ENCODE measurements around the gene IDI2. TPM values are rescaled to one million over a fixed set of nuclear protein-coding genes. Genes with fewer than 3 reads are reported as not detected.

Gene IDI2
- total and polyA plus RNA-seq, 2 of the 13 experiments (the other 11 are each of a cell fraction or from before 2014, with no cell fraction given) = not detected

- TF ChIP-seq, protein P1, sequence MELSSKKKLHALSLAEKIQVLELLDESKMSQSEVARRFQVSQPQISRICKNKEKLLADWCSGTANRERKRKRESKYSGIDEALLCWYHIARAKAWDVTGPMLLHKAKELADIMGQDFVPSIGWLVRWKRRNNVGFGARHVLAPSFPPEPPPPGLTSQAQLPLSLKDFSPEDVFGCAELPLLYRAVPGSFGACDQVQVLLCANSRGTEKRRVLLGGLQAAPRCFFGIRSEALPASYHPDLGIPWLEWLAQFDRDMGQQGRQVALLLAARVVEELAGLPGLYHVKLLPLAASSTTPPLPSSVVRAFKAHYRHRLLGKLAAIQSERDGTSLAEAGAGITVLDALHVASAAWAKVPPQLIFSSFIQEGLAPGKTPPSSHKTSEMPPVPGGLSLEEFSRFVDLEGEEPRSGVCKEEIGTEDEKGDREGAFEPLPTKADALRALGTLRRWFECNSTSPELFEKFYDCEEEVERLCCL (CRISPR knock-in tag; IDR thresholded peaks at IDR 0.05; ENCODE audit: borderline replicate concordance) = no peak
- TF ChIP-seq KAT7 (CRISPR knock-in tag; IDR thresholded peaks at IDR 0.05; ENCODE audit: borderline replicate concordance) (peak; percentile 73; the same call in 1 of the 2 replicates), KDM2A (CRISPR knock-in tag; IDR thresholded peaks at IDR 0.05; ENCODE audit: borderline replicate concordance, low read depth) (peak; percentile 86), ZXDC (CRISPR knock-in tag; IDR thresholded peaks at IDR 0.05) (peak; percentile 50; the same call in 1 of the 2 replicates), FOSL2 (CRISPR knock-in tag; IDR thresholded peaks at IDR 0.05) (peak; percentile 33; the same call in 1 of the 2 replicates), ZBTB34 (CRISPR knock-in tag; IDR thresholded peaks at IDR 0.05) (no peak), ZNF205 (CRISPR knock-in tag; IDR thresholded peaks at IDR 0.05) (no peak), SAFB2 (CRISPR knock-in tag; IDR thresholded peaks at IDR 0.05; ENCODE audit: borderline replicate concordance, low read depth) (peak; percentile 48; the same call in 1 of the 2 replicates)
- TF ChIP-seq, protein P2, sequence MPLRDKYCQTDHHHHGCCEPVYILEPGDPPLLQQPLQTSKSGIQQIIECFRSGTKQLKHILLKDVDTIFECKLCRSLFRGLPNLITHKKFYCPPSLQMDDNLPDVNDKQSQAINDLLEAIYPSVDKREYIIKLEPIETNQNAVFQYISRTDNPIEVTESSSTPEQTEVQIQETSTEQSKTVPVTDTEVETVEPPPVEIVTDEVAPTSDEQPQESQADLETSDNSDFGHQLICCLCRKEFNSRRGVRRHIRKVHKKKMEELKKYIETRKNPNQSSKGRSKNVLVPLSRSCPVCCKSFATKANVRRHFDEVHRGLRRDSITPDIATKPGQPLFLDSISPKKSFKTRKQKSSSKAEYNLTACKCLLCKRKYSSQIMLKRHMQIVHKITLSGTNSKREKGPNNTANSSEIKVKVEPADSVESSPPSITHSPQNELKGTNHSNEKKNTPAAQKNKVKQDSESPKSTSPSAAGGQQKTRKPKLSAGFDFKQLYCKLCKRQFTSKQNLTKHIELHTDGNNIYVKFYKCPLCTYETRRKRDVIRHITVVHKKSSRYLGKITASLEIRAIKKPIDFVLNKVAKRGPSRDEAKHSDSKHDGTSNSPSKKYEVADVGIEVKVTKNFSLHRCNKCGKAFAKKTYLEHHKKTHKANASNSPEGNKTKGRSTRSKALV (CRISPR knock-in tag; IDR thresholded peaks at IDR 0.05) = no peak
- TF ChIP-seq, protein P3, sequence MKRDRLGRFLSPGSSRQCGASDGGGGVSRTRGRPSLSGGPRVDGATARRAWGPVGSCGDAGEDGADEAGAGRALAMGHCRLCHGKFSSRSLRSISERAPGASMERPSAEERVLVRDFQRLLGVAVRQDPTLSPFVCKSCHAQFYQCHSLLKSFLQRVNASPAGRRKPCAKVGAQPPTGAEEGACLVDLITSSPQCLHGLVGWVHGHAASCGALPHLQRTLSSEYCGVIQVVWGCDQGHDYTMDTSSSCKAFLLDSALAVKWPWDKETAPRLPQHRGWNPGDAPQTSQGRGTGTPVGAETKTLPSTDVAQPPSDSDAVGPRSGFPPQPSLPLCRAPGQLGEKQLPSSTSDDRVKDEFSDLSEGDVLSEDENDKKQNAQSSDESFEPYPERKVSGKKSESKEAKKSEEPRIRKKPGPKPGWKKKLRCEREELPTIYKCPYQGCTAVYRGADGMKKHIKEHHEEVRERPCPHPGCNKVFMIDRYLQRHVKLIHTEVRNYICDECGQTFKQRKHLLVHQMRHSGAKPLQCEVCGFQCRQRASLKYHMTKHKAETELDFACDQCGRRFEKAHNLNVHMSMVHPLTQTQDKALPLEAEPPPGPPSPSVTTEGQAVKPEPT (CRISPR knock-in tag; IDR thresholded peaks at IDR 0.05; ENCODE audit: low read depth) = 0 out of 2 replicates have a peak, but pooled peaks have one; percentile 65
Observed at GRCh38 chr10:1056326-1057105, 30.9 kb upstream of the IDI2 start, which contains the start of gene WDR37 (continued).
